HS-5 (cell line): ENCODE measurements around the gene PRKAR1B.
"Not testable (repeated sequence)": the region's sequence is repeated elsewhere in the genome, so short reads cannot be mapped to it uniquely, and the experiment has no call there.

Experiments used
- DNase-seq: peaks from one replicate; pipeline ENCODE4 v3.0.0-alpha.2; 2012; ENCODE audit warnings: low read depth

The PRKAR1B gene

GRCh38 chr7:644381-645305 is 82.4 kb downstream of the PRKAR1B start:
- no peak for DNase-seq

- DNase-seq = no peak
These were observed 85.1 kb downstream of the PRKAR1B start for GRCh38 chr7:641966-642365.

- DNase-seq = no peak
These were observed 85.8 kb downstream of the PRKAR1B start for GRCh38 chr7:641269-641671.

- DNase-seq = no peak
These were observed 88.6 kb downstream of the PRKAR1B start for GRCh38 chr7:638256-639011.

GRCh38 chr7:637826-638225 is 89.3 kb downstream of the PRKAR1B start:
- DNase-seq = no peak

- DNase-seq = no peak
These were observed 90.7 kb downstream of the PRKAR1B start for GRCh38 chr7:636396-636795.

- not testable (repeated sequence) for DNase-seq
These were observed 91.2 kb downstream of the PRKAR1B start for GRCh38 chr7:635687-636382.

- DNase-seq = no peak
These were observed 91.9 kb downstream of the PRKAR1B start for GRCh38 chr7:635227-635626.

- no peak for DNase-seq
These were observed 93.6 kb downstream of the PRKAR1B start for GRCh38 chr7:633381-634018.

- DNase-seq = no peak
These were observed 94.3 kb downstream of the PRKAR1B start for GRCh38 chr7:632831-633210.

GRCh38 chr7:631964-632830 is 94.9 kb downstream of the PRKAR1B start:
- DNase-seq = no peak

- no peak for DNase-seq
These were observed 95.8 kb downstream of the PRKAR1B start for GRCh38 chr7:631291-631711.

GRCh38 chr7:630539-630938 is 96.5 kb downstream of the PRKAR1B start:
- no peak for DNase-seq

GRCh38 chr7:630111-630511 is 97.0 kb downstream of the PRKAR1B start:
- no peak for DNase-seq

GRCh38 chr7:628826-629225 is 98.3 kb downstream of the PRKAR1B start:
- no peak for DNase-seq

- DNase-seq = no peak
These were observed 98.7 kb downstream of the PRKAR1B start for GRCh38 chr7:628402-628763.

GRCh38 chr7:627661-628401 is 99.2 kb downstream of the PRKAR1B start:
- DNase-seq = no peak

GRCh38 chr7:625376-625971 is 101.6 kb downstream of the PRKAR1B start:
- no peak for DNase-seq

GRCh38 chr7:623464-623863 is 103.6 kb downstream of the PRKAR1B start:
- no peak for DNase-seq
